Karpas-422 (cell line): ENCODE results near the gene ONECUT2. TPM values are rescaled to one million over a fixed set of nuclear protein-coding genes. Genes with fewer than 3 reads are reported as not detected.
A peak's percentile ranks its signal among the peaks of the same experiment; 100 is the strongest.

Experiments used
- DNase-seq: peaks from one replicate; pipeline ENCODE4 v3.0.0-alpha.2; 2015
- H2AFZ ChIP-seq: fragments of 200-600 bp; sonication (generic); 2 replicates; pipeline ENCODE4 v1.6.1; 2014; ENCODE audit warnings: antibody characterized with exemption, low read length, mixed read lengths
- H3K27ac ChIP-seq: fragments of 200-600 bp; sonication (generic); 2 replicates; pipeline ENCODE4 v1.5.1; 2014; ENCODE audit warnings: mild to moderate bottlenecking, low read length, moderate library complexity
- H3K27me3 ChIP-seq: fragments of 200-600 bp; sonication (generic); 2 replicates; pipeline ENCODE4 v1.6.1; 2014; ENCODE audit warnings: low read length, mixed read lengths
- H3K36me3 ChIP-seq: fragments of 200-600 bp; sonication (generic); 2 replicates; pipeline ENCODE4 v1.6.1; 2014; ENCODE audit warnings: low read length, mixed read lengths; ENCODE audit not compliant: insufficient read depth
- H3K4me1 ChIP-seq: fragments of 200-600 bp; sonication (generic); 2 replicates; pipeline ENCODE4 v1.6.1; 2014; ENCODE audit warnings: mild to moderate bottlenecking, low read length, mixed read lengths
- H3K4me2 ChIP-seq: fragments of 200-600 bp; sonication (generic); 2 replicates; pipeline ENCODE4 v1.6.1; 2014; ENCODE audit warnings: low read length, low read depth, mild to moderate bottlenecking; ENCODE audit not compliant: poor library complexity, severe bottlenecking
- H3K4me3 ChIP-seq: fragments of 200-600 bp; sonication (generic); 2 replicates; pipeline ENCODE4 v1.5.1; 2014; ENCODE audit warnings: mild to moderate bottlenecking, antibody characterized with exemption, low read length, mixed read lengths
- H3K79me2 ChIP-seq: fragments of 200-600 bp; sonication (generic); 2 replicates; pipeline ENCODE4 v1.6.1; 2014; ENCODE audit warnings: mild to moderate bottlenecking, low read length, mixed read lengths
- H3K9ac ChIP-seq: fragments of 200-600 bp; sonication (generic); 2 replicates; pipeline ENCODE4 v1.6.0; 2014; ENCODE audit warnings: low read length
- H3K9me2 ChIP-seq: fragments of 200-600 bp; sonication (generic), shearing (Covaris generic); replicated peaks from 2 replicates; pipeline ENCODE4 v1.6.0; 2014; ENCODE audit warnings: mild to moderate bottlenecking, low read length, moderate library complexity; ENCODE audit not compliant: insufficient read depth
- H3K9me3 ChIP-seq: fragments of 300-700, 200-600 bp; sonication (generic); 2 replicates; pipeline ENCODE4 v1.6.1; 2014; ENCODE audit warnings: low read length, mixed read lengths
- H4K20me1 ChIP-seq: fragments of 200-600 bp; sonication (generic); 2 replicates; pipeline ENCODE4 v1.6.1; 2014; ENCODE audit warnings: mild to moderate bottlenecking, antibody characterized with exemption, low read length, low read depth; ENCODE audit not compliant: insufficient read depth
- total RNA-seq: library from RNA; depleted of rRNA; stranded (reverse); fragments of >200 nt; shearing (Covaris generic); gene quantifications from 2 replicates; pipeline ENCODE4 v1.2.3, GENCODE V29; 2014; ENCODE audit warnings: low replicate concordance

The ONECUT2 gene
- total RNA-seq, 1 experiment from 2014 or later = not detected

DNA sequence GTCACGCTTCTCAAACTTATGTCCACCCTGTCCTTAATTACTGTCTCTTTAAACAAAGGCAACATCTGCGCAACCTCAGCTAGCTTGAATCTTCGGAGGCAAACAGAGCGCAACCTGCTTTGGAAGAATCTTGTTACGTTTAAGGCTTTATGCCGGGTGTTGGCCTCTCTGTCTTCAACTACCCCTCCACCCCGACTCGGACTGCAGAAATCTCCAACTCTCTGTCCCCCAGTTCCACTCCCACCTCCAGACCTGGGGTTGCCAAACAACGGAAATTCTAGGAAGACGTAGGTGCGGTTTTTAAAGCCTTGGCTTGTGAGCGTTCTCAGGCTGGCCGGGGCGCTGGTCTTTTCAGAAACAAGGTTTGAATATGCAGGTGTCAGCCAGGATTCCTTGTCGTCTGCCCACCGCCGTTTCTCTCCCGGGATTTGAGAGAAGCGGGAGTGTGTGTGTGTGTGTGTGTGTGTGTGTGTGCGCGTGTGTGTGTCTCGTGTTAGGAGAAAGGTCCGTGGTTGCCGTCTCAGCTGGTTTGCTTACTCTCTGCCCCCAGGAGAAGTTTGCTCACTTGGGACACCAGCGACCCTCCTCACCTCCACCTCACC lies 1.1 kb upstream of the ONECUT2 start:
- no peak overlapping the region for H3K4me2 ChIP-seq
- no peaks in the 10 kb centered on the region for H3K27me3 ChIP-seq
- H3K9ac ChIP-seq = no peak overlapping the region
- H3K79me2 ChIP-seq = no peaks in the 10 kb centered on the region
- H3K36me3 ChIP-seq = no peaks in the 10 kb centered on the region
- no peaks in the 10 kb centered on the region for H3K4me1 ChIP-seq
- no peaks in the 10 kb centered on the region for H3K9me3 ChIP-seq
- H4K20me1 ChIP-seq = no peaks in the 10 kb centered on the region
- H3K4me3 ChIP-seq = no peak overlapping the region
- no peak overlapping the region for H2AFZ ChIP-seq
- H3K9me2 ChIP-seq = no peaks in the 10 kb centered on the region
- no peak for DNase-seq
- no peak overlapping the region for H3K27ac ChIP-seq

- Histone ChIP-seq H3K9ac (no peak overlapping the region), H3K9me3 (no peaks in the 10 kb centered on the region), H3K4me1 (no peaks in the 10 kb centered on the region), H3K4me3 (no peak overlapping the region), H3K79me2 (no peaks in the 10 kb centered on the region), H3K4me2 (no peak overlapping the region), H4K20me1 (no peaks in the 10 kb centered on the region), H3K27ac (no peak overlapping the region), H3K27me3 (no peaks in the 10 kb centered on the region), H3K36me3 (no peaks in the 10 kb centered on the region), H2AFZ (no peak overlapping the region), H3K9me2 (no peaks in the 10 kb centered on the region)
- no peak for DNase-seq
Measured at GRCh38 chr18:57435846-57436190, 644 bp downstream of the ONECUT2 start.

GRCh38 chr18:57436191-57436964 lies 1.2 kb downstream of the ONECUT2 start:
- H3K9ac ChIP-seq = no peak overlapping the region
- no peak overlapping the region for H3K4me3 ChIP-seq
- H3K4me2 ChIP-seq = no peak overlapping the region
- H3K9me3 ChIP-seq = no peaks in the 10 kb centered on the region
- H3K4me1 ChIP-seq = no peaks in the 10 kb centered on the region
- no peaks in the 10 kb centered on the region for H3K36me3 ChIP-seq
- H3K9me2 ChIP-seq = no peaks in the 10 kb centered on the region
- no peak for DNase-seq
- H3K27ac ChIP-seq = no peak overlapping the region
- H3K27me3 ChIP-seq = no peaks in the 10 kb centered on the region
- H3K79me2 ChIP-seq = no peaks in the 10 kb centered on the region
- no peak overlapping the region for H2AFZ ChIP-seq
- H4K20me1 ChIP-seq = no peaks in the 10 kb centered on the region

DNA sequence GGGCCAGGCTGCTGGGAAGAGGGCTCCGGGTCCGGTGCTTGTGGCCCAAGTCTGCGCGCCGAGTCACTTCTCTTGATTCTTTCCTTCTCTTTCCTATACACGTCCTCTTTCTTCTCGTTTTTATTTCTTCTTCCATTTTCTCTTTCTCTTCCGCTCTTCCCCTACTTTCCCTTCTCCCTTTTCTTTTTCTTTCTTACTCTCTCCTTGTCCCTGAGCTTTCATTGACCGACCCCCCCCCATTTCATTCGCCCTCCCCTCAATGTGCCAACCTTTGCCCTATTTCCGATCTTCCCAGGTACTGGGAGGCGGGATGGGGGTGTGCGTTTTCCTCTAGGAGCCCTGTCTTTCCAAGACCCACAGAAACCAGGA lies 1.8 kb downstream of the ONECUT2 start:
- no peak overlapping the region for H3K4me2 ChIP-seq

DNA sequence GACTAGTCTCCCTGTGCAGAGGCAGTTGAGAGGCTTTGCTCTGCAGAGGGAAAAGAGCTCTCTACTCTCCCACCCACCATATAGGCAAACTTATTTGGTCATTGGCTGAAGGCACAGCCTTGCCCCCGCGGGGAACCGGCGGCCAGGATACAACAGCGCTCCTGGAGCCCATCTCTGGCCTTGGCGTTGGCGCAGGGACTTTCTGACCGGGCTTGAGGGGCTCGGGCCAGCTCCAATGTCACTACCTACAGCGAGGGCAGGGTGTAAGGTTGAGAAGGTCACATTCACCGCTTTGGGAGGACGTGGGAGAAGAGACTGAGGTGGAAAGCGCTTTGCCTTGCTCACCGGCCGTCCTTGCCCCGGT lies 2.2 kb downstream of the ONECUT2 start:
- Histone ChIP-seq H3K27me3 (no peaks in the 10 kb centered on the region), H2AFZ (no peak overlapping the region), H3K4me2 (no peak overlapping the region), H3K9me2 (no peaks in the 10 kb centered on the region), H3K79me2 (no peaks in the 10 kb centered on the region), H4K20me1 (no peaks in the 10 kb centered on the region), H3K9ac (no peak overlapping the region), H3K36me3 (no peaks in the 10 kb centered on the region), H3K4me1 (no peaks in the 10 kb centered on the region), H3K4me3 (no peak overlapping the region), H3K9me3 (no peaks in the 10 kb centered on the region), H3K27ac (no peak overlapping the region)
- no peak for DNase-seq

More for the DNA sequence above, 1.8 kb downstream of the ONECUT2 start:
- no peak for DNase-seq
- H3K27ac ChIP-seq = no peak overlapping the region
- no peaks in the 10 kb centered on the region for H3K79me2 ChIP-seq
- no peaks in the 10 kb centered on the region for H3K9me3 ChIP-seq
- no peaks in the 10 kb centered on the region for H3K27me3 ChIP-seq
- no peaks in the 10 kb centered on the region for H3K9me2 ChIP-seq
- H3K36me3 ChIP-seq = no peaks in the 10 kb centered on the region
- H3K4me1 ChIP-seq = no peaks in the 10 kb centered on the region
- no peak overlapping the region for H3K4me3 ChIP-seq
- H4K20me1 ChIP-seq = no peaks in the 10 kb centered on the region
- no peak overlapping the region for H3K9ac ChIP-seq
- no peak overlapping the region for H2AFZ ChIP-seq

GRCh38 chr18:57437766-57438671 lies 2.8 kb downstream of the ONECUT2 start:
- no peak overlapping the region for H3K9ac ChIP-seq
- DNase-seq = no peak
- H3K36me3 ChIP-seq = no peaks in the 10 kb centered on the region
- no peaks in the 10 kb centered on the region; the same call in 1 of the 2 replicates for H3K4me1 ChIP-seq
- H3K79me2 ChIP-seq = no peaks in the 10 kb centered on the region
- H3K27me3 ChIP-seq = no peaks in the 10 kb centered on the region
- no peak overlapping the region for H2AFZ ChIP-seq
- 0 out of 2 replicates have a peak, but pooled peaks cover 4% of the 10 kb centered on the region for H4K20me1 ChIP-seq
- no peaks in the 10 kb centered on the region for H3K9me2 ChIP-seq
- H3K4me3 ChIP-seq = no peak overlapping the region
- H3K4me2 ChIP-seq = no peak overlapping the region
- no peaks in the 10 kb centered on the region for H3K9me3 ChIP-seq
- no peak overlapping the region for H3K27ac ChIP-seq

- Histone ChIP-seq H3K79me2 (no peaks in the 10 kb centered on the region), H3K4me3 (no peak overlapping the region), H3K9me2 (no peaks in the 10 kb centered on the region), H3K9me3 (no peaks in the 10 kb centered on the region), H3K4me1 (peaks cover 4% of the 10 kb centered on the region; the same call in 1 of the 2 replicates), H3K27me3 (no peaks in the 10 kb centered on the region), H3K4me2 (no peak overlapping the region), H4K20me1 (0 out of 2 replicates have a peak, but pooled peaks cover 5% of the 10 kb centered on the region), H3K36me3 (no peaks in the 10 kb centered on the region), H3K9ac (no peak overlapping the region), H3K27ac (no peak overlapping the region), H2AFZ (no peak overlapping the region)
- peak; percentile 73 for DNase-seq
Measured at GRCh38 chr18:57438743-57439608, 3.8 kb downstream of the ONECUT2 start.
